Measurements from ENCODE around the gene SPATA31D1. TPM values are rescaled to one million over a fixed set of nuclear protein-coding genes. Genes with fewer than 3 reads are reported as not detected.

Gene SPATA31D1
- total RNA-seq, 1 experiment from 2014 or later: not detected

DNA sequence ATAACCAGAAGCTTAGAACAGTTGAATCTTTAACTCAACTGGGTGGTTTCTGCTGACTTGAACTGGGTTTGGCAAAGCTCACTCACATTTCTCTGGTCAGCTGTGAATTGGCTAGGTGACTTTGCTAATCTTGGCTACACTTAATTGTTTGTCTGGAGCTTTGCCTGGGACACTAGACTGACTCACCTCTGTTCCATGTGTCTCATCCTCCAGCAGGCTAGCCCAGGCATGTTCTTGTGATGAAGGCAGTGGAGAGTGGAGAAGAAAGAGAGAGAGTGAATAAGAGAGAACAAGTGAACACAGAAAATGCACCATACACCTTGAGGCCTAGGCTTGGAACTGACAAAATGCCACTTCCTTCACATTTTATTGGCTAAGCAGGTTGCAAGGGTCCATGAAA, 32.6 kb downstream of the SPATA31D1 start:
- no peak for DNase-seq (ENCODE audit: low spot score)

DNA sequence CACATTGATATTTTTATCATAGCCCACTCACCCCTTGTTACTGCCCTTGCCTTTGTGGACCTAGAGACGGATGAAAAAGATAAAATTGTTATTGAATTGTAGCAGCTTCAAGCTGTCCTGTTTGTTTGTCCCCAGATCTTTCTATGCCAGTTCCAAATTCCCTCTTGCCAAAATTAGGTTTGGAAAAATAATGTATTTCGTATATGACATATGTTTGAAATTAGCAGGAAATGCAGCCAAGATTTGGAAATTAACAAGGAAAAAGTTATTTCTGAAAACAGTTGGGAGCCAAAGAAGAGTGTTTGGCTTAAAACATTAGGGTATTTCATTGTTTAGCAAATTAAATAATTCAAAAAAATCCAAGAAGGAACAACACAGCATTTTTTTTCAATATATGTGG, 33.5 kb downstream of the SPATA31D1 start:
- no peak for DNase-seq (ENCODE audit: low spot score)

DNA sequence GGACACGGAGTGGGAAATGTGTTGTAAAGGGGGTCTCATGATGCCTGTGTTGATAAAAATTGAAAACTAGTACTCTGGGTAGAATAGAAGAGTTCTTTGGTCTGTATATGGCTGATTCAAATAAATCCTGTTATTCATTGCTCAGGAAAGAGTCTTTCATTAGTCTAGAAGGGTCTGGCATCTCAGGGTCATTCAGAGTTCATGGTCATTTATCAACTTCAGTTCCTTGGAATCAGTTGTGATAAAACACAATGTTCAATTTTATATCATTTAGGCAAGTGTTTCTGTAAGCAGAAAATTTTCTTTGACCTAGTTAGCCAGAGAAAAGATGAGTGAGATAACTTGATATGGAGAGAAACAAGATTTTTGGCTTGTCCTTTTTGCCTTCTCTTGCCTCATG, 36.3 kb downstream of the SPATA31D1 start:
- no peak for DNase-seq (ENCODE audit: low spot score)

DNA sequence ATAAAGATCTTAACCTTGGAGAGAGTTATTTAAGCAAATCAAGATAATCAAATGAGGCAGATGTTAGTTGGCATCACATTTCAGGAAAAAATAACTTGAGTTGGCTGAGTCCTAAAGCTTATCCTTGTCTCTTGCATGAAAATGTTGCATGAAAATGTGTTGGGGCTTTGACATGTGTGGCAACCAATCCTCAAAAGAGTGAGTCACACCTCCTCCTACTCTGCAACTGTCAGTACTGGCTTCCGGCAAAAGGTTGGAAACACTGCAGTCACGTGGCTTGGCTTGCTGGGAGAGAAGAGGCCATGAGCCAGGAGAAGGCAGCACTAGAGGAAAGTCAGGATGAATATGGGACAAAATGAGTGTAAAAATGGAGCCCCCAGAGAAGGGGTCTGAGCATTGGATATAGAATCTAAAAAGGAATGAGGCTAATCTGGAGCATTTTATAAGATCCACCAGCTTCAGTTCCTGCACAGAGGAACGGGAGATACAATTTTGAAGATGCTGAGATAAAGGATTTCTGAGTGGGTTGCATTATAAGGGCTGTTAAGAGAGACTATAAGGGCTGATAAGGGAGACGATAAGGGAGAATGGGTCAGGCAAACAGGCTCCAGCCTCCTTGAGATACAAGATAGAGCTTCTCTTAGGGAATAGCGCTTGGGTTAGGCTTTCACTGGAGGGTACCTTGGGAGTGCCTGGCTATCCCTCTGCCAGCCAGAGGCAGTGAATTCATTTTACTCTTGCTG, 43.1 kb downstream of the SPATA31D1 start:
- DNase-seq (ENCODE audit: low spot score): peak; percentile 50

DNA sequence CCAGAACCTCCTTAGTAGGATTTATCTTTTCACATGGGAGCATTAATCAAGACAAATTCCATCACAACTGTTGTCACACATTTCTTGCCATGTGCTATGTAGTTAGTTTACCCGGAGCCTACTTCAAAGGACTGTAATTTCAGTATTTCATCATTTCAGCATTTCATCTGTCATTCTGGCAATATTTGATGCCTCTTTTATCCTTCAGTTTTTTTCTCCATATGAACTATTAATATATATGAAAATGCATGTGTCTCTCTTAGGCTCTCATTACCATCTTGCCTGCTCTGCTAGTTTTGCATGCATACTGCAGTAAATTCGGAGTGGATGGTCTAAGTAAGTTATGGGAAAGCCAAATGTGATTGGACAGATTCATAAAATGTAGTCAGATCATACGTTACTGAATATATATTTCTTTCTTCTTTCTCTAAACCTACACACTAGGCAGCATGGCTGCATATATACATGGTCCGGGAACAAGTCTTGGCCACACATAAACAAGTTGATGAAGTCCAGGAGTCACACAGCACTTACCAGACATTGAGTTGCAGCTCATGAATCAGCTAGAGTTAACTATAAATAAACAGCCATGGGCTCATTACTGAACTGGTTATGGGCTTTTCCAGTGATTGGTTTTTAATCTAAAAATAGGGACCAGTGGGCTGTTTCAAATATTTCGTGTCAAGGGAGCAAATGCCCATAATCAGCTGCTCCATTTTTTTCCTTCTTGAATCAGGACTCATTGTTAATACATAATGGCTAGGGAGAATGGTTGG, 46.6 kb downstream of the SPATA31D1 start:
- DNase-seq (ENCODE audit: low spot score): no peak

DNA sequence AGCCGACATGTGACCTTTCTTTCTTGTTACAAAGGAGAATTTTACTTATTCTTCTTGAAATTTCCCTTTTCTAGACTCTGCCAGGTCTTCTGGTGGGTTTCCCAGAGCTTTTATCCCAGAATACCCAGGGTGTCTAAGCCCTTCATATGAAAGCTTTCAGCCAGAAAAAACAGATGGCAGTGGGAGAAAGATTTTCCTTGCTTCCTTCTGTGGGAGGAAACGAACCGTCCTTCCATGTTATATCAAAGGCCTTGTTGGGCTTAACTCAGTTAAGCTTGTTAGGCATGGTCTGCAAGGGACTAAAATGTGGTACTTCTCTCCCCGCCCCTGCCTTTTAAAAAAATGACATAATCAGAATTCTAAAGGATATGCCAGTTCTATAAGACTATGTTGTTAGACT, 47.5 kb downstream of the SPATA31D1 start:
- no peak for DNase-seq (ENCODE audit: low spot score)

DNA sequence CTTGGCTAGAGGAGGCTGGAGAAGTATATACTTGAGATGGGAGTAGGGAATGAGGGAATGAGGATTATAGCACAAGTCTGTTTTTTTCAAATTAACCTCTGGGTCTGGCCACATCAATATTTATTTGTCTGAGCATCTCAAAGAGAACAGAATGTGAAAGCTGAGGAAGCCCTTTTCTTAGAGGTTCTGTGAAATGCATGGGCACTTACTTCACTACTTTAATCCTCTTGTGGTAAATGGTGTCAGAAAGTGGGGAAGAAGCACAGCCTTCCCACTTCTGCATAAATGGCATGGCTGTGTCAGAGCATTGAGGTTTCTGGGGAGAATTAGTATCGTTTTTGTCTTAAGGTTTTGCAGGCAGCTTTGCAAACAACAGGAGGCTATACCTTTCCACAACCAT, 48.6 kb downstream of the SPATA31D1 start:
- no peak for DNase-seq (ENCODE audit: low spot score)

DNA sequence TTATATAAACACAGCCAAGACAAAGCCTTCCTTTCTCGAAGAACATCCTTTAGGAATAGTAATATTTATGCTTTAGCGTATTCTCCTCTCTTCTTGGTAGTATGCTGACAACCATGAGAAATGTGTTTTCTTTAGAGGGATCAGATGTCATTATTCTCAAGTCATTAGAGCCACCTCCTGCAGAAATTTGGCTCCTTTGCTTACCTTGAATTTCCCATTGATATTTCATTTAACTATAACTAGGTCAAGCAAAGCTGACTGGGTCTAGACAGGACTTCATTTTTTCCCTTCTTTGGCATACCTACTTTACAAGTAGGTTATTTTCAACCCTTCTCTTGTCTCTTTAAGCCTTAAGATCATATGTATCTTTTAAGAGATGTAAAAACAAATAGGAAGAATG, 50.3 kb downstream of the SPATA31D1 start:
- no peak for DNase-seq (ENCODE audit: low spot score)

Other genes with a start within 250 kb of the SPATA31D1 start
- gene SPATA31D4, start 60.3 kb upstream of the SPATA31D1 start, total RNA-seq (2014; rRNA removed; shearing (Covaris generic)): not detected in 2 replicates
- gene SPATA31D3, start 45.3 kb upstream of the SPATA31D1 start, total RNA-seq (2014; rRNA removed; shearing (Covaris generic)): not detected in 2 replicates